GM19468 (cell line): ENCODE data around the gene DYNC1H1.

Experiments
- ATAC-seq: cut with Tn5 transposase; IDR thresholded peaks from one replicate; pipeline ENCODE4 v1.9.1; 2021; ENCODE audit warnings: mild to moderate bottlenecking, moderate library complexity, moderate number of reproducible peaks; ENCODE audit not compliant: unreplicated experiment; ENCODE audit errors: extremely low read depth

Gene DYNC1H1

DNA sequence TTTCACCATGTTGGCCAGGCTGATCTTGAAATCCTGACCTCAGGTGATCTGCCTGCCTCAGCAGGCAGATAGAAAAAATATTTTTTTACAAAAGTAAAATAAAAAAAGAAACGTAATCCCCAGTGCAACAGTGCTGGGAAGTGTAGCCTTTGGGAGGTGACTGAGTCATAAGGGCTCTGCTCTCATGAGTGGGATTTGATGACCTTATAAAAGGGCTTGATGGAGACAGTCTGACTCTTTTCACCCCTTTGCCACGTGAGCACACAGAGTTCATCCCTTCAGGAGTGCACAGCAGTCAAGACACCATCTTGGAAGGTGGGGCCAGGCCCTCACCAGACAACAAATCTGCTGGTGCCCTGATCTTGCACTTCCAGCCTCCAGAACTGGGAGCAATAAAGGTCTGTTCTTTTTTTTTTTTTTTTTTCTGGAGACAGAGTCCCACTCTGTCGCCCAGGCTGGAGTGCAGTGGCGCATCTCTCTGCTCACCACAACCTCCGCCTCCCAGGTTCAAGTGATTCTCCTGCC lies 24.7 kb upstream of the DYNC1H1 start:
- ATAC-seq: no peak

DNA sequence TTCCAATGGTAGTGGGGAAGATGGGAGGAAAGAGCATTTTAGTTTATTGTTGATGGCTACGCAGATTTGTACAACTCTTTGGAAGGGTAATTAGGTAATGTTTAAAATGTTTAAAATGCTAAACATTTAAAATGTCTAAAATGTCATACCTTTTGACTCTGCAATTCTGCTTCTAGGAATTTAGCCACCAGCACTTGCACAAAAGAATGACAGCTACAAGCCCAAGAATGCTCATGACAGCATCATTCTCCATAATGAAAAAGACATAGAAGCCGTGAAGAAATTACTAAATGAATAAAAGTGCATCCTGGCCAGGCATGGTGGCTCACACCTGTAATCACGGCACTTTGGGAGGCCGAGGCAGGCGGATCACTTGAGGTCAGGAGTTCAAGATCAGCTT lies 19.9 kb upstream of the DYNC1H1 start:
- ATAC-seq: no peak

DNA sequence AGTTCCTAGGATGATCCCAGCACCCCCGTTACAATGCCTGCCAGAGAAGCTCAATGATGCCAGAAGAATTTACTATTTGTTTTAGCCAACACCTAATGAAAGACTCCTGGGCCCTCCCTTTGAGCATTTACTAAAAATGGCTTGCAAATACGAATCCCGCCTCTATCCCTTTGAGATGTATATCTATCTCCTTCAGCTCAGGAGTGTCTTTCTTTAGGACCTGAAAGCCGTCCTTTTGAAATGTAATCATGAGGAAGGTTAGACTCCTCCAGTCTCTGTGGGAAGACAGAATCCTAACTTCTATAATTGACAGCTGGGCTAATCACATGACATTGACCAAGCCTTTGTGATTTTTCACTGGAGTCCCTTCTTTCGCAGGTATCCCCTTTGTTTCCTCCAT lies 19.2 kb upstream of the DYNC1H1 start:
- no peak for ATAC-seq

DNA sequence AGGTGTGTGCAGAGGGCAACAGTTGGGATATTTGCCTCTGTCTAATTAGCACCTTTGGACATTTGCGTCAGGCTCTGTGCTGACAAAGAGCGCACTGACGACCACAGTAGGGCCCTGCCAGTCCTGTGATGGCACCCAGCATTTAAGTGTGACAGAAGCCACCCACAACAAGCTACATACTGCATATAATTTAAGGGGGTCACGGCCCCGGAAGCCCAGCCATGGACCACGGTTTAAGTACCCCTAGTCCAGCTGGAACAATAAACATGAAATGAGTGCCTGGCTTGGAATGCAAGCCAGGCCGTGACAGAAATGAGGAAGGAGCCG lies 16.8 kb upstream of the DYNC1H1 start:
- no peak for ATAC-seq

GRCh38 chr14:101947904-101948665 lies 16.3 kb upstream of the DYNC1H1 start:
- peak; percentile 97 for ATAC-seq

GRCh38 chr14:101948666-101949216 lies 15.6 kb upstream of the DYNC1H1 start:
- no peak for ATAC-seq

- no peak for ATAC-seq
These were observed 14.3 kb upstream of the DYNC1H1 start for GRCh38 chr14:101950100-101950499.

DNA sequence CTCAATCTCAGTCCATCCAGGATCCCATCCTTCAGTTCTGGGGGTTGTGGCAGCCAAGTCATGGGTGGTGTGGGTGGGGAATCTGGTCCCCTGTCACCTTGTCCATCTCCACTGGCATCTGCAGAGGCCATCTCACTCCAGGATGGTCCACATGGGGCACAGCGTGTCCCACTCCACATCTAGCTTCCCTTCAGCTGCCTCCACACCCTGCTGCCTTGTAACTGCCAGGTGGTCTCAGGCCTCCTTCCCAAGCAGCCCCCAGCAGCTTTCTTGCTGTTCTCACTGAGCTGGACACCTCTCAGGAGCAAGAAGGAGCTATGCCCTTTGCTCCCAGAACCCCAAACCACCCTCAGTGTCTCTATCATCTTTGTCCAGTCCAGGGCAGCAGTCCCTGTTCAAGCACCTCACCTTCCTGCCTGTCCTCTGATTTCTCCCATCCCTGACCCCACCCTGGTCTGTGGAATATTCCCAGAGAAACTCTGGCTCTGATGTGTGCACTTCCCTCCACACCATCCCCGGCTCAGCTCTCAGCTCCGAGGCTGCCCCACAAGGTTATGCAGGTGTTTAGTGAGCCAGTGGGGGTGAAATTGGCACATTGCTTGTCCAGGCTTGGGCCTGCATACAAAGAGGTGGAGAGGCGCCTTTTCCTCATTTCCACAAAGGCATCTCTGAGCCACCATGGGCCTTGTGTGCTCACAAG lies 13.7 kb upstream of the DYNC1H1 start:
- ATAC-seq: no peak

DNA sequence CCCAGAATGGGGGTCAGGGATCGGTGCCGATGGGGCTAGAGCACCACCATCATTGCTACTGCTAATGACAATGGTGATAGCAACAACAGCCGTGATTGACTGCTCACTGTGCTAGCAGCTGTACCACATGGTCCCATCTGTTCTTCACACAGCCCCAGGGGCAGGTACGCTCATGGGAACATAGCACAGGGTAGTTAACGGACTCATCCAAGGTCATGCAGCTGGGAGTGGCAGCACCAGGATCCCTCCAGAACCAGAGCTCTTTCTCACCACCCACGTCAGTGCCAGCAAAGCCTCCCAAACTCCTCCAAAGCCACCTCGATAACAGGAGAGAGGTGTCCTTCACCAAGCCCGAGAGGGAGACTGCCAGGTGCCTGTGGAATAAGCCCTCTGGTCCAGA lies 11.2 kb upstream of the DYNC1H1 start:
- ATAC-seq: no peak

DNA sequence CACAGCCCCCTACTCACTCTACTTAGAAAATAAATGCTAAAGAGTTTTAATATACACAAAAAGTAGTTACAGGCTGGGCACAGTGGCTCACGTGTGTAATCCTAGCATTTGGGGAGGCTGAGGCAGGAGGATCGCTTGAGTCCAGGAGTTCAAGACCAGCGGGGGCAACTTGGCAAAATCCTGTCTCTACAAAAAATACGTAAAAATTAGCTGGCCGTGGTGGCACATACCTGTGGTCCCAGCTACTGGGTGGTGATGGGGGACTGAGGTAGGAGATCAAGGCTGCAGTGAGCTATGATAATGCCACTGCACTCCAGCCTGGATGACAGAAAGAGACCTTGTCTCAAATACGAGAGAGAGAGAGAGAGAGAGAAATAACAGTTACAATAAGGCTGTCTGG lies 9.9 kb upstream of the DYNC1H1 start:
- ATAC-seq: no peak

DNA sequence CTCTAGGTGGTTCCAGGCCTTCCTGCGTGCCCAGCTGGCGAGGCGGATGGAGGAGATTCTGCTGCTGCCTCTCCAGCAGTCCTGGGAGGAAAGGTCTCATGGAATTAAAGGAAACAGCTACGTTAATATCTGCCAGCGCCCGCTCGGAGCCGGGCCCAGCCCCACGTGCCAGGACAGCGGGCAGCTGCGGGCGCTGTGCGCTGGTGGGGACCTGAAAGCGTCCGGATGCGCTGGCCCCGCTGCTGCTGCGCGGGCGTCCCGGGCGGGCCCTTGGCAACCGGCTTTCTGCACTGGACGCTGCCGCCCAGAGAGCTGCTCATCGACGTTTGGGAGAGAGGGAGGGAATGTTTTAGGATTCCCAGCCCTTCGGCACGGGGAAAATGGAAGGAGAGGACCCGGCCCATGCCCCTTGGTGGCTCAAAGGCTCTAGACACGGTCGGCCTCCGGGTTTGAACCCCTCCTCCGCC lies 8.6 kb upstream of the DYNC1H1 start:
- no peak for ATAC-seq

DNA sequence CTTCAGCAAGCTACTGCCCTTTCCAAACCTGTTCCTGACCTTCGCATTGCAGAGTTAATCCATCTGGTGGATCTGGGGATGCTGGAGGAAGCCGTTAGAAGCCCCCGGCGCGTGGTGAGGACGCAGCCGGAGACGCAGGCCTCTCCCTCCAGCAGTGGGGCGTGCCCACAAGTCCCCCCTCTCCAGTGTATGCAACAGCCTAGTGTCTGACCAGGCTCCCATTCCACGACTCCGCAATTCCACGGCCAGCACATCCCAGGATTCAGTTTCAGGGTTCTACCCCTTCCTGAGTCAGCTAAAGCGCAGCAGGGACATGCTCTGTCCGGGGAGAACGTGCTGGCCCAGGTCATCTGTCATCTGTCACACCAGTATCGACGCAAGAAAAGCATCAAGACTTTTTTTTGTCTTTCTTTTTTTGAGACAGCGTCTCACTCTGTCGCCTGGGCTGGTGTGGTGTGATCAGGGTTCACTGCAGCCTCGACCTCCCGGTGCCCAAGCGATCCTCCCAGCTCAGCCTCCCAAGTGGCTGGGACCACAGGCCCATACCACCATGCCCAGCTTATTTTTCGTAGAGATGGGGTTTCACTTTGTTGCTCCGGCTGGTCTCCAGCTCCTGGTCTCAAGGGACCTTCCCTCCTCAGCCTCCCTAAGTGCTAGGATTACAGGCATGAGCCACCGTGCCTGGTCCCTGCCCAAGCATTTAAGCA lies 8.0 kb upstream of the DYNC1H1 start:
- ATAC-seq: no peak

- ATAC-seq: no peak
These were observed 6.8 kb upstream of the DYNC1H1 start for GRCh38 chr14:101957406-101958234.

- no peak for ATAC-seq
These were observed 5.8 kb upstream of the DYNC1H1 start for GRCh38 chr14:101958418-101959180.

GRCh38 chr14:101959277-101959676 lies 5.1 kb upstream of the DYNC1H1 start:
- no peak for ATAC-seq

DNA sequence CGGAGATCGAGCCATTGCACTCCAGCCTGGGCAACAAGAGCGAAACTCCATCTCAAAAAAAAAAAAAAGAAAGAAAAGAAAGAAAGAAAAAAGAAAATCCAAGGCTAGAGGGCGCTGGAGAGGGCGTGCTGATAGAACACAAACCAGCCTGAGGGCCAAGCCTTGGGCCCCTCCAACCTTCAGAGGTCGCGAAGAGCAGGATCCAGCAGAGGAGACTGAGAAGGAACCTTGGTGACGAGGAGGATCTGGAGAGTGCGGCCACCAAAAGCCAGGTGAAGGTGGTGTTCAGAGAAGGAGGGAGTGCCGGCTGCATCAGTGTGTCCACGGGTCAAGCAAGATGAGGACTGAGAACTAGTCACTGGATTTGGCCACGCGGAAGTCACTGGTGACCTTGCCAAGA lies 4.1 kb upstream of the DYNC1H1 start:
- ATAC-seq: no peak

- ATAC-seq: no peak
These were observed 3.2 kb upstream of the DYNC1H1 start for GRCh38 chr14:101961011-101961721.

DNA sequence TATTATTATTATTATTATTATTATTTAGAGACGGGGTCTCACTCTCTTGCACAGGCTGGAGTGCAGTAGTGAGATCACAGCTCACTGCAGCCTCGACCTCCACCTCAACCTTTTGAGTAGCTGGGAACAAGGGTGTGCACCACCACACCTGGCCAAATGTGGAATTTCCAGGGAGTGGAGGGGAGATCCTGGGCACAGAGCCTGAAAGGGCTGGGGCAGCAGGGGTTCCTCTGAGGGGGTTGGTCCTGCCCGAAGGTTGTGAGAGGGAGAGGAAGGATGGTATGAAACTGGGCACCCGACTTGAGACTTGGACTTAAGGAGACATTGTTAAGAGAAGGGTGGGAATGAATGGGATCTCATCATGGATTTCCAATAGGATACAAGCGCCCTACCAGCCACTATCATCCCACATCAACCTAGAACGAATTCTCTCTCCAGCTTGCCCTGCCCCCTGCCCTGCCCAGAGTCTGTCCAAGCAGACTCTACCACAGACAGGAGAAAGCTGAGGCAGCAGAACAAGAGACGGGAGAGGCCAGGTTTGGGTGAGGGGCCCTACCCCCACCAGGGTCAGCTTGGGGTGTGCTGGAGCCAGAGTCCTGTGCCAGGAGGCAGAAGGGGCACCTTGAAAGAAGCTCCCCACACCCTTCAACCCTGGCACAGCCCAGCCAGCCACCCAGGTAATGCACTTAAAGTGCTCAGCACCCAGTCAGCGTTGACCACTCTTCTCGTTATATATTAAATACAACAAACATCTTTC lies 2.4 kb upstream of the DYNC1H1 start:
- no peak for ATAC-seq
